ENCODE results near the gene NRXN2. TPM values are rescaled to one million over a fixed set of nuclear protein-coding genes. Genes with fewer than 3 reads are reported as not detected.

Gene NRXN2
- total and polyA plus RNA-seq, 2 of the 13 experiments (the other 11 are each of a cell fraction or from before 2014, with no cell fraction given): not detected

GRCh38 chr11:64566042-64566914 is 156.7 kb downstream of the NRXN2 start (continued):
- TF ChIP-seq ZHX1 (CRISPR knock-in tag; IDR thresholded peaks at IDR 0.05; ENCODE audit: low read depth) (peak; percentile 62; the same call in 1 of the 2 replicates), NFYC (CRISPR knock-in tag; IDR thresholded peaks at IDR 0.05) (peak; percentile 63), SNAPC2 (CRISPR knock-in tag; IDR thresholded peaks at IDR 0.05) (0 out of 2 replicates have a peak, but pooled peaks have one; percentile 30), ATM (IDR thresholded peaks at IDR 0.05; ENCODE audit: borderline replicate concordance) (no peak), ZBTB10 (CRISPR knock-in tag; IDR thresholded peaks at IDR 0.05; ENCODE audit: borderline replicate concordance) (no peak), ZNF652 (CRISPR knock-in tag; IDR thresholded peaks at IDR 0.05; ENCODE audit: borderline replicate concordance, low read depth) (peak; percentile 48; the same call in 1 of the 2 replicates), JUN (CRISPR knock-in tag; IDR thresholded peaks at IDR 0.05) (no peak), YY1 (IDR thresholded peaks at IDR 0.05; ENCODE audit: insufficient read depth, insufficient replicate concordance, low read depth, low read length) (no peak), SOX6 (IDR thresholded peaks at IDR 0.05) (no peak), SOX6 (CRISPR knock-in tag; IDR thresholded peaks at IDR 0.05) (peak; percentile 99), E2F2 (CRISPR knock-in tag; IDR thresholded peaks at IDR 0.05; ENCODE audit: borderline replicate concordance) (no peak), ZFP91 (CRISPR knock-in tag; IDR thresholded peaks at IDR 0.05; ENCODE audit: borderline replicate concordance) (no peak), RXRB (CRISPR knock-in tag; IDR thresholded peaks at IDR 0.05; ENCODE audit: borderline replicate concordance) (peak; percentile 69; the same call in 1 of the 2 replicates), FOXP1 (IDR thresholded peaks at IDR 0.05) (peak; percentile 97), FOXP1 (CRISPR knock-in tag; IDR thresholded peaks at IDR 0.05) (peak; percentile 100), ZNF333 (CRISPR knock-in tag; IDR thresholded peaks at IDR 0.05; ENCODE audit: borderline replicate concordance) (no peak), FOXJ3 (CRISPR knock-in tag; IDR thresholded peaks at IDR 0.05; ENCODE audit: borderline replicate concordance) (peak; percentile 74; the same call in 1 of the 2 replicates)
- TF ChIP-seq, protein P1, sequence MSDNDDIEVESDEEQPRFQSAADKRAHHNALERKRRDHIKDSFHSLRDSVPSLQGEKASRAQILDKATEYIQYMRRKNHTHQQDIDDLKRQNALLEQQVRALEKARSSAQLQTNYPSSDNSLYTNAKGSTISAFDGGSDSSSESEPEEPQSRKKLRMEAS (IDR thresholded peaks at IDR 0.05): peak; percentile 32; the same call in 1 of the 2 replicates
- TF ChIP-seq, protein P2, sequence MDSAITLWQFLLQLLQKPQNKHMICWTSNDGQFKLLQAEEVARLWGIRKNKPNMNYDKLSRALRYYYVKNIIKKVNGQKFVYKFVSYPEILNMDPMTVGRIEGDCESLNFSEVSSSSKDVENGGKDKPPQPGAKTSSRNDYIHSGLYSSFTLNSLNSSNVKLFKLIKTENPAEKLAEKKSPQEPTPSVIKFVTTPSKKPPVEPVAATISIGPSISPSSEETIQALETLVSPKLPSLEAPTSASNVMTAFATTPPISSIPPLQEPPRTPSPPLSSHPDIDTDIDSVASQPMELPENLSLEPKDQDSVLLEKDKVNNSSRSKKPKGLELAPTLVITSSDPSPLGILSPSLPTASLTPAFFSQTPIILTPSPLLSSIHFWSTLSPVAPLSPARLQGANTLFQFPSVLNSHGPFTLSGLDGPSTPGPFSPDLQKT (CRISPR knock-in tag; IDR thresholded peaks at IDR 0.05; ENCODE audit: borderline replicate concordance): no peak
